H7 (cell line): ENCODE results near the gene RNF186. TPM values are rescaled to one million over a fixed set of nuclear protein-coding genes. Genes with fewer than 3 reads are reported as not detected.
"Not testable (repeated sequence)": the region's sequence is repeated elsewhere in the genome, so short reads cannot be mapped to it uniquely, and the experiment has no call there.

ENCODE experiments used
- DNase-seq: peaks from one replicate; pipeline ENCODE4 v3.0.0; 2012
- H3K27me3 ChIP-seq: 2 replicates; pipeline ENCODE4 v1.6.0; 2011; ENCODE audit warnings: mild to moderate bottlenecking, low read length; ENCODE audit not compliant: control insufficient read depth, insufficient read depth
- H3K36me3 ChIP-seq: replicated peaks from 2 replicates; pipeline ENCODE4 v1.5.1; 2011; ENCODE audit warnings: low read length; ENCODE audit not compliant: control insufficient read depth, insufficient read depth
- H3K4me3 ChIP-seq: 2 replicates; pipeline ENCODE4 v1.5.1; 2011; ENCODE audit warnings: low read depth, mild to moderate bottlenecking, control low read depth, low read length, moderate library complexity; ENCODE audit not compliant: insufficient read depth
- total RNA-seq: library from RNA; depleted of rRNA; stranded (reverse); fragments of >200 nt; shearing (Covaris generic); gene quantifications from 2 replicates; pipeline ENCODE4 v1.2.3, GENCODE V29; 2014

The RNF186 gene
- total RNA-seq, 1 experiment from 2014 or later = not detected

DNA sequence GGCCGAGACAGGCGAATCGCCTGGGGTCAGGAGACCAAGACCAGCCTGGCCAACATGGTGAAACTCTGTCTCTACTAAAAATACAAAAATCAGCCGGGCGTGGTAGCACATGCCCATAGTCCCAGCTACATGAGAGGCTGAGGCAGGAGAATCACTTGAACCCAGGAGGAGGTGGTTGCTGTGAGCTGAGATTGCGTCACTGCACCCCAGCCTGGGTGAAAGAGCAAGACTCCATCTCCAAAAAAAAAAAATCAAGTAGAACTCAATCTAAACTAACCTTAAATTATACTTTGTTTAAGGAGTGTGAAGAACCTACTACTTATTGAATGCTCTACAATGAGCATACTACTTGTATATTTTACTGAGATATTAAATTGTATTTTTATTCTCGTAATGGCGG, 30.5 kb upstream of the RNF186 start:
- Histone ChIP-seq H3K36me3 (no peaks in the 10 kb centered on the region), H3K27me3 (no peaks in the 10 kb centered on the region; the same call in 1 of the 2 replicates), H3K4me3 (no peak overlapping the region)
- DNase-seq = no peak

DNA sequence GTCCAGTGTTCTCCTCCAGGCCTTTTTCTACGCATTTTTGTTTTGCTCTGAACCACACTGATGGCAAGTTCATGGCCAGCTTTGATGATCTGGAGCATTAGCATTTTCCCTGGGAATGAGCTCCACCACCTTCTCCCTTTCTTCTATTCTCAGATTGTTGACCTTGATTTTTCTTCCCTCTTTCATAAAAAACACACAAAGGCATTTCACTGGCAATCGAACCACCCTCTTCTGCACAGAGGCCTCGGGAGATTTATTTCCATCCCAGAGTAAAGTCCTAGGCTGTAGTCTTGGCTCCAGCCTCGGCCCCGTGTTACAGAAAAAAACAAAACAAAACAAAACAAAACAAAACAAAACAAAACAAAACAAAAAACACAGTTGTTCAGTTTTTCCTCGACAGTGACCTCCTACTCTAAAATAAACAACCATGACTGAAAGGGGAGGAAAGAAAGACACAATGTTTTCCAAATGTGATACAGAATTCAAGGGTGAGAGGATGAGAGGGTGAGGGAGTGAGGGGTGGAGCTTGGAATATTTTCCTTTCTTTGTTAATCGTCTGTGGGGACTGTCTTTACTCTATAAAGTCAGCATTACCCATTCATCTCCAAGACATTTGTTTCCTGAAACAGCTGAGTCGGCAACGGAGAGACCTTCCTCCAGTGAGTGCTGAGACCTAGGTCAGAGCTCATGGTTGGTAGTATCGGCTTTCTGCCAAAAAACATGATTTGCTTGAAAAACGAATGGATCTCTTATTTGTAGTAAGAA, 29.8 kb upstream of the RNF186 start:
- Histone ChIP-seq H3K4me3 (no peak overlapping the region), H3K36me3 (no peaks in the 10 kb centered on the region), H3K27me3 (no peaks in the 10 kb centered on the region)
- no peak for DNase-seq

DNA sequence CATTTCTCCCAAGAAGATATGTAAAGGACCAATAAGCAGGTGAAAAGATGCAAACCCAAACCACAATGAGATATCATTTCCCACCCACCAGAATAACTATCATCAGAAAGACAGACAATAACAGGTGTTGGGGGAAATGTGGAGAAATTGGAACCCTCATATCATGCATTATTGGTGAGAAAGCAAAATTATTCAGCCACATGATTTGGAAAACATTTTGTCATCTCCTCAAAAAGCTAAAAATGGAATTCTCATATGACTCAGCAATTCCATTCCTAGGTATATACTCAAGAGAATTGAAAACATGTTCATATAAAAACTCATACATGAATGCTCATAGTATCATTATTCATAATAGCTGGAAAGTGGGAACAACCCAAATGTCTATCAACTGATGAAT, 25.1 kb upstream of the RNF186 start:
- H3K36me3 ChIP-seq = no peaks in the 10 kb centered on the region
- no peak overlapping the region for H3K4me3 ChIP-seq
- H3K27me3 ChIP-seq = no peaks in the 10 kb centered on the region
- DNase-seq = no peak

DNA sequence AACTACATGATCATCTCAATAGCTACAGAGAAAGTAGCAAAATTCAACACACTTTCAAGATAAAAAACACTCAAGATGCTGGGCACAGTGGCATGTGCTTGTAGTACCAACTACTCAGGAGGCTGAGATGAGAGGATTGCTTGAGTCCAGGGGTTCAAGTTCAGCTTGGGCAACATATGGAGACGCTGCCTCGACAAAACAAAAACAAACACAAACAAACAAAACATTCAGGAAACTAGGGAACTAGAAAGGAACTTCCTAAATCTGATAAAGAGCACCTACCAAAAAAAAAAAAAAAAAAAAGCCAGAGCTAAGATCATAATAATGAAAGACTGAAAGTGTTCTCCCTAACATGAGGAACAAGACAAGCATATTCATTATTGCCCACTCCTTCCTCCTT, 22.8 kb upstream of the RNF186 start:
- no peak overlapping the region for H3K4me3 ChIP-seq
- DNase-seq = no peak
- H3K27me3 ChIP-seq = no peaks in the 10 kb centered on the region
- H3K36me3 ChIP-seq = no peaks in the 10 kb centered on the region

DNA sequence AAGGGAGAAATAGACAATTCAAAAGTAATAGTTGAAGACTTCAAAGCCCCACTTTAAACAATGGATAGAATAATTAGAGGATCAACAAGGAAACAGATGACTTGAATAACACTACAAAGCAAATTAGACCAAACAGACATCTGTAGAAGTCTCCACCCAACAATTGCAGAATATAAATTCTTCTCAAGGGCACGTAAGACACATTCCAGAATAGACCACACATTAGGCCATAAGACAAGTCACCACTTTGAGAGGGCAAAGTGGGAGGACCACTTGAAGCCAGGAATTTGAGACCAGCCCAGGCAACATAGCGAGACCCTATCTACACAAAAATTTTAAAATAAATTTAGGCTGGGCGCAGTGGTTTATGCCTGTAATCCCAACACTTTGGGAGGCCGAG, 20.5 kb upstream of the RNF186 start:
- Histone ChIP-seq H3K36me3 (no peaks in the 10 kb centered on the region), H3K27me3 (no peaks in the 10 kb centered on the region), H3K4me3 (no peak overlapping the region)
- no peak for DNase-seq

DNA sequence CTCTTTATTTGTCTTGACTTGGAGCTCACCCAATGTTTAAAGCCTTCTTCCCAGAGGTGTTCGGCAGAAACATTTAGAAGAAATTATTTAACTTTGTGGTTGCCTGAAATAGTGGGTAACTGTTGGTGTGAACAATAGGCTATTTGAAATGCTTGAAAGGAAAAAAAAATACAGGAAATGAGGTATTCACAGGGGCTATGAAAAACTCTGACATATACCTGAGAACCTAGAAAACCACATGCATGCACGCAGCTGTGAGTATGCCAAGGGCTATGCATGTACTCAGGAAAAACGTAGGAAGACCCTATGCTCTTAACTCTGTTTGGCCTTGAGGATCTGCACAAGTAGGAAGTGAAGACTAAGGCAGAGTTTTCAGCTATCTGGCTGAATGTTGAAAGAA, 16.4 kb upstream of the RNF186 start:
- DNase-seq = no peak
- Histone ChIP-seq H3K27me3 (no peaks in the 10 kb centered on the region), H3K4me3 (no peak overlapping the region), H3K36me3 (no peaks in the 10 kb centered on the region)

DNA sequence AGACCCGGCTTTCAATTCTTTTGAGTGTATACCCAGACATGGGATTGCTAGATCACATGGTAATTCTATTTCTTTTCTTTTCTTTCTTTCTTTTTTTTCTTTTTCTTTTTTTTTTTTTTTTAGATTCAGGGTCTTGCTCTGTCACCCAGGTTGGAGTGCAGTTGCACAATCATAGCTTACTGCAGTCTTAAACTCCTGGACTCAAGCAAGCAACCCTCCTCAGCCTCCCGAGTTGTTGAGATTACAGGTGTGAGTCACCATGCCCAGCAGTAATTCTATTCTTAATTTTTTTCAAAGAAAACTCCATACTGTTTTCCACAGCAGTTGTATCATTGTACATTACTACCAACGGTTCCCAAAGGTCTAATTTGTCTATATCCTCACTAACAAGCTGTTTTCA, 13.5 kb upstream of the RNF186 start:
- H3K36me3 ChIP-seq = no peaks in the 10 kb centered on the region
- H3K4me3 ChIP-seq = no peak overlapping the region
- no peak for DNase-seq
- no peaks in the 10 kb centered on the region for H3K27me3 ChIP-seq

DNA sequence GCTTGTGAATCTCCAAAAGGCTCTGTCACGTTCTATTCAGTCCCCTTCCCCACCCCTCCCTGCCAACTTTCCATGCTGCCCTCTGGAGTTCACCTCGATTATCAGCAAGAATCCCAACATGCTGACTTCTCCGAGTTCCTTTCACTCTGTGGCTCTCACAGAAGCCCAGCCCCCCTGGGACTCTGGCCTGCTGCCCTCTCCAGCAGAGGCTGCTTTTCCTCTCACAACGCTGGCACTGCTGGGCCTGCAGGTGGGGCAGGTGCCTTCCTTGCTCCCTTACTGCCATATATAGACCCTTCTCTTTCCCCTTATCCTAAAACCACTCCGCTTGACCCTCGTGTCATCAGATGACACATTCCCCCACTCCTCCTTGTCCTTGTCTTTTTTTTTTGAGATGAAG, 10.2 kb upstream of the RNF186 start:
- Histone ChIP-seq H3K4me3 (no peak overlapping the region), H3K36me3 (no peaks in the 10 kb centered on the region), H3K27me3 (no peaks in the 10 kb centered on the region)
- peak; percentile 73 for DNase-seq

DNA sequence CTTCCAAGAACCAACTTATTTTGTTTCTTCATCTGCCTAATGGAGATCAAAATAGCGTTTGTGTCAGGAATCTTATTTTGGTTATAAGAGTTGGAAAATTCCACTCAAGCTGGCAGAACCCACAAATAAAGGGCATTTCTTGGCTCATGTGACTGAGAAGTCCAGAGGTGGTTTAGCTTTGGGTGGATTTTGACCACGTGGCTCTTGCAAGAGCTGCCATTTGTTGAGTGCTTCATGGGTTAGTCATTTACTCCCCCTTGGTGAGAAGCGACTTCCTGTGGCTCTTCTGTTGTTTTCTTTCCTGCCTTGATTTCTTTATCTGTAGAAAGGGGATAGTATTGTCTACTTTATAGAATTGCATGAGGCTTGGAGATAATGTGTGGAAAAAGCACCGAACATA, 9.5 kb upstream of the RNF186 start:
- Histone ChIP-seq H3K4me3 (no peak overlapping the region), H3K27me3 (no peaks in the 10 kb centered on the region; the same call in 1 of the 2 replicates), H3K36me3 (no peaks in the 10 kb centered on the region)
- no peak for DNase-seq

DNA sequence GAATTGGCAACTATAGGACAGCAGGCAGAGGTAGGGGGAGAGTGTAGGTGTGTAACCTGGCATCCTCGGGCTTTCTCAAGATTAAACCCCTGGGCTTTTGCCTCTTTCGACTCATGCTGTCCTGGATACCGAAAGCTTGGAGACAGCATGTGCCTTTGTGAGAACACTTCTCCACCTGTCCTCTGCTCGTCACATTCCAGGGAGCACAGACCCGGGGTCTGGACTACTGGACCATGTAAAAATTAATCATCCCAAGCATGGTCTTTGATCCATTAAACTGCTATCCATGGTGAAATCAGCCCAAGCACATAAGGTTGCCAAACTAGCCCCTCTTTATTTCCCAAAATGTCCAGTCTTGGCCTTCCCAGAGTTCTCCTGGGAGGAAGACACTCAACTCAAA, 9.0 kb upstream of the RNF186 start:
- no peak overlapping the region for H3K4me3 ChIP-seq
- no peaks in the 10 kb centered on the region for H3K36me3 ChIP-seq
- no peak for DNase-seq
- no peaks in the 10 kb centered on the region; the same call in 1 of the 2 replicates for H3K27me3 ChIP-seq

DNA sequence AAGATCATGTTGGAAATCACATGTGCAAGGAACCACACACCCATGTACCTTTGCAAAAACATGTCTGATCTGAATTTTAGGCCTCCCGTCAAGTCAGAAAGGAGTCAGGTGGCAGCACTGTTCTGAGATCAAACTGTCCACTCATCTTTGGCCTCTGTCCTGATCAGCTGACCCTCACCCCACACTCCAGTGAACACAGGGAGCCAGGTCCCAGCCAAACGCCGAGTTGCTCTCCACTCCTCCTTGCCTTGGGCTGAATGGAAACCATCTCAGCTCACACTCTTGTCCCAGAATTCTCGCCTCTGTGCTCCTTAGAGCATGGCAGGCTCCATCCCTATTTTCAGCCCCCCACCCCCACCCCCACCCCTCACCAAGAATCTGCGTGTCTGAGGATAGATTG, 4.6 kb upstream of the RNF186 start:
- H3K36me3 ChIP-seq = no peaks in the 10 kb centered on the region
- DNase-seq = no peak
- no peak overlapping the region for H3K4me3 ChIP-seq
- no peaks in the 10 kb centered on the region; the same call in 1 of the 2 replicates for H3K27me3 ChIP-seq

DNA sequence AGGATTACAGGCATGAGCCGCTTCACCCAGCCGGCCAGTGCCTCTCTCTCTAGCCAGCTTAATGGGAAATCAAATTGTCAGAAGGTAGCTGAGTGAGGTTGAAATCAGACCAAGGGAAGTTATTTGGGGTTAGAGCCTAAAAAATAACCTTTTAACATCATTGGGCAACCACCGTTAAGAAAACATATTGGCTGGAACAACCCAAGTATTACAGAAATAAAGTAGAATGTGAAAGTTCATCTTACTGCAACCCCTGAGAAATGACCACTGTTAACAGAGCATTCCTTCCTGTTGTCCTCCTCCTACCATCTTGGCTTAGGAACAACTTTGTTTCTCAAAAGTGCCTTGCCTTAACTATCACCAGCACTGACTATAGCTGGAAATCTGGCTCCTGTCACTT, 3.2 kb upstream of the RNF186 start:
- Histone ChIP-seq H3K4me3 (no peak overlapping the region), H3K36me3 (no peaks in the 10 kb centered on the region), H3K27me3 (no peaks in the 10 kb centered on the region; the same call in 1 of the 2 replicates)
- DNase-seq = no peak

DNA sequence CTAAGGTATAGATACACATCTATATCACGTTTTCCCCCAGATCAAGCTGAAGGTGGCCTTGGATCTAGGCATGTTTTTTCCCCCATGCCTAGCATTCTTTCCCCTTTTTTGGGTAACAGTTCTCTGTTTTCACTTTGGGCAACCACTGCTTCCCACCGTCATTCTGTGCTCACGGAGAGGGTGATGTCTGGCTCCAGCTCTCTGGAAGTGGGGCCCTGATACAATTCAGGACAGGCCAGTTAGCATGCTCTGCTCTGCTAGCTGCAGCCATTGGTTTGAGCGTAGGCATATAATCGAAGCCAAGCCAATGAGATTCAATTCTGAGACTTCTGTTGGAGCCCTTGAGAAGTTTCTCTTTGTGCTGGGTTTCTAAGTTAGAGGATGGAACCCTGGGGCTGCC, 2.1 kb upstream of the RNF186 start:
- H3K36me3 ChIP-seq = no peaks in the 10 kb centered on the region
- no peaks in the 10 kb centered on the region; the same call in 1 of the 2 replicates for H3K27me3 ChIP-seq
- peak; percentile 39 for DNase-seq
- no peak overlapping the region for H3K4me3 ChIP-seq

DNA sequence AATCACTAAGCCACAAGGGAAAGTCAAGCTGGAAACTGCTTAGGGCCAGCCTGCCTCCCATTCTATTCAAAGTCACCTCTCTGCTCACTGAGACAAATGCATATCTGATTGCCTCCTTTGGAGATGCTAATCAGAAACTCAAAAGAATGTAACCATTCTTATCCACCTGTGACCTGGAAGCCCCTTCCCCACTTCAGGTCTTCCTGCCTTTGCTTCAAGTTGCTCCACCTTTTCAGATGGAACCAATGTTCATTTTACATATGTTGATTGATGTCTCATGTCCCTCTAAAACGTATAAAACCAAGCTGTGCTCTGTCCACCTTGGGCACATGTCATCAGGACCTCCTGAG, 1.6 kb upstream of the RNF186 start:
- H3K27me3 ChIP-seq, H3K4me3 ChIP-seq, DNase-seq, H3K36me3 ChIP-seq: not testable (repeated sequence)

DNA sequence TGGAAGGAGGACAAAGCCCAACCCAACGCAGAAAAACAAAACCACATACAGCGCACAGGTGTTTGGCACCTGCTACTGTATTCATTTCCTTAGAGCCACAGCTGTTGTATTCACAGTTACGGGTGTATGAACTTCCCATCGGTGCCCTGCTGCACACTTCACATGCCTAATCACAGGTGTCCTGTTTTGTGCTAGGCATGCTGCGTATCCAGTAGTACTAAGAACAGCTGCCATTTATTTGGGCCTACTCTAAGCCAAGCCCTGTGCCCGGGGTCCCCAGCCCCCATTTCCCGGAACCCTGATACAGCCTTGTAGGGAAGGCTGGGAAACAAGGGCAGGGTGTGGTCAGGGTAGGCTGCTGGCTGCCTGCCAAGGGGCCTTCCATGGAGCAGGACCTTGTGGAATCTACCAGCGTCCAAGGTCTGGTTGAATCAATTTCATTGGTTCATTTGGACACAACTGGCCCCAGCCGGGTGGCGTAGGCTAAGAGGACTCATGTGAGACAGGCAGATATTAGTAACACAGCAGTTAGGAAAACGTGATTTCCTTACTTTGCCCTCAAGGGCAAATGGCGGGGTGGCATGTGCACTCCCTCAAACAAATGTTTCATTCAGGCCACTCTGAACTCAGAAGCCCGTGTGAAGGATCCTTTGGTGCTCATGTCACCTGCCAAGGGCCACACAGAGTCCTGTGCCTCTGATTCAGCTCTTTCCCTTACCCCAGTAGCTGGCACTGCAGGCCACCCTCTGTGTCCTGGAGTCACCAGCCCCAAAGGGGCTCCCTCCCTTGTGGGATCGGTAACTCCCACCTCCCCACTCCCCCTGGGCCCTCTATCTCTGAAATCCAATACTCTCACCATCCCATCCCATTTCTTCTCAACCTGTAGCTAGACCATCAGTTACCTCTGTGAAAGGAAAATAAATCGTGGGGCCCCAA, 986 bp upstream of the RNF186 start:
- peak; percentile 59 for DNase-seq
- H3K27me3 ChIP-seq = no peaks in the 10 kb centered on the region; the same call in 1 of the 2 replicates
- no peak overlapping the region for H3K4me3 ChIP-seq
- no peaks in the 10 kb centered on the region for H3K36me3 ChIP-seq
